HepG2 (cell line): ENCODE data around the gene JPH4. TPM values are rescaled to one million over a fixed set of nuclear protein-coding genes. Genes with fewer than 3 reads are reported as not detected.

Experiments
- CERS6 ChIP-seq: sonication (generic); formaldehyde crosslinking; IDR thresholded peaks from 2 replicates; pipeline ENCODE4 v1.5.0; 2020; ENCODE audit warnings: missing genetic modification reagents
- FOXK2 ChIP-seq: fragments of 450-650 bp; IDR thresholded peaks from 2 replicates; pipeline ENCODE4 v1.6.1; 2016
- GPN1 ChIP-seq: sonication (generic); formaldehyde crosslinking; IDR thresholded peaks from 2 replicates; pipeline ENCODE4 v1.5.1; 2020; ENCODE audit warnings: missing genetic modification reagents, borderline replicate concordance
- HNRNPUL1 ChIP-seq: fragments of 200-400 bp; formaldehyde crosslinking; IDR thresholded peaks from 2 replicates; pipeline ENCODE4 v1.6.1; 2017; ENCODE audit warnings: low read depth, mild to moderate bottlenecking, low read length, moderate library complexity
- HOMEZ ChIP-seq: IDR thresholded peaks from 2 replicates; pipeline ENCODE4 v1.6.1; 2016; ENCODE audit warnings: low read depth
- IRF2 ChIP-seq: IDR thresholded peaks from 2 replicates; pipeline ENCODE4 v1.6.1; 2018; ENCODE audit warnings: missing genetic modification reagents, missing compliant biosample characterization
- LRRFIP1 ChIP-seq: sonication (generic); formaldehyde crosslinking; conservative IDR thresholded peaks from 2 replicates; pipeline ENCODE4 v1.4.0; 2020; ENCODE audit warnings: missing genetic modification reagents
- NFIB ChIP-seq: sonication (generic); formaldehyde crosslinking; IDR thresholded peaks from 2 replicates; pipeline ENCODE4 v1.9.0; 2021; ENCODE audit warnings: missing genetic modification reagents, mild to moderate bottlenecking, borderline replicate concordance
- THYN1 ChIP-seq: sonication (generic); formaldehyde crosslinking; IDR thresholded peaks from 2 replicates; pipeline ENCODE4 v1.8.1; 2023; ENCODE audit warnings: low read depth, mild to moderate bottlenecking, moderate library complexity, missing genetic modification reagents, borderline replicate concordance
- ZFP36 ChIP-seq: fragments of 150-350 bp; IDR thresholded peaks from 2 replicates; pipeline ENCODE4 v1.6.1; 2018; ENCODE audit warnings: borderline replicate concordance, low read length, low read depth; ENCODE audit not compliant: partially characterized antibody
- ZNF253 ChIP-seq: sonication (generic); formaldehyde crosslinking; IDR thresholded peaks from 2 replicates; pipeline ENCODE4 v1.8.0; 2022; ENCODE audit warnings: mild to moderate bottlenecking, missing genetic modification reagents, borderline replicate concordance
- ZNF34 ChIP-seq: sonication (generic); formaldehyde crosslinking; IDR thresholded peaks from 2 replicates; pipeline ENCODE4 v1.4.0; 2020; ENCODE audit warnings: mild to moderate bottlenecking, missing genetic modification reagents, borderline replicate concordance
- ZNF431 ChIP-seq: sonication (generic); formaldehyde crosslinking; IDR thresholded peaks from 2 replicates; pipeline ENCODE4 v1.9.0; 2022; ENCODE audit warnings: missing genetic modification reagents, low read depth, mild to moderate bottlenecking, borderline replicate concordance
- ZNF607 ChIP-seq: sonication (generic); formaldehyde crosslinking; IDR thresholded peaks from 2 replicates; pipeline ENCODE4 v1.5.1; 2020; ENCODE audit warnings: missing genetic modification reagents, mild to moderate bottlenecking, borderline replicate concordance
- ZNF782 ChIP-seq: sonication (generic); formaldehyde crosslinking; IDR thresholded peaks from 2 replicates; pipeline ENCODE4 v1.4.0; 2020; ENCODE audit warnings: missing genetic modification reagents, mild to moderate bottlenecking, borderline replicate concordance
- polyA plus RNA-seq, 8 experiments: library from polyadenylated mRNA; depleted of rRNA in 3 of 8; stranded (reverse) in 7 of 8; unstranded in 1 of 8; fragments of >200 nt; fragmentation: Illumina TruSeq in 4 of 8; extraction: Trizol in 4 of 8; gene quantifications; 2 replicates each; pipeline versions ENCODE4 v1.2.1 to v1.2.3, GENCODE V29; 2011 to 2016; ENCODE audit warnings: low read depth in 4 of 8, missing spikeins in 1 of 8, mixed read lengths in 1 of 8; ENCODE audit not compliant: insufficient read depth in 1 of 8
- total RNA-seq, 5 experiments: library from RNA; depleted of rRNA; stranded (reverse); fragments of >200 nt; fragmentation: Illumina TruSeq; extraction: Trizol; gene quantifications; 2 replicates each; pipeline ENCODE4 v1.2.3, GENCODE V29; 2016; ENCODE audit warnings: low read depth in 1 of 5
- TF ChIP-seq, protein P1 (sequence below): IDR thresholded peaks from 2 replicates; pipeline ENCODE4 v1.6.1; 2012; ENCODE audit warnings: inconsistent platforms

JPH4 gene
- total and polyA plus RNA-seq, 2 of the 13 experiments (the other 11 are each of a cell fraction or from before 2014, with no cell fraction given): 0.08 to 0.22 TPM

DNA sequence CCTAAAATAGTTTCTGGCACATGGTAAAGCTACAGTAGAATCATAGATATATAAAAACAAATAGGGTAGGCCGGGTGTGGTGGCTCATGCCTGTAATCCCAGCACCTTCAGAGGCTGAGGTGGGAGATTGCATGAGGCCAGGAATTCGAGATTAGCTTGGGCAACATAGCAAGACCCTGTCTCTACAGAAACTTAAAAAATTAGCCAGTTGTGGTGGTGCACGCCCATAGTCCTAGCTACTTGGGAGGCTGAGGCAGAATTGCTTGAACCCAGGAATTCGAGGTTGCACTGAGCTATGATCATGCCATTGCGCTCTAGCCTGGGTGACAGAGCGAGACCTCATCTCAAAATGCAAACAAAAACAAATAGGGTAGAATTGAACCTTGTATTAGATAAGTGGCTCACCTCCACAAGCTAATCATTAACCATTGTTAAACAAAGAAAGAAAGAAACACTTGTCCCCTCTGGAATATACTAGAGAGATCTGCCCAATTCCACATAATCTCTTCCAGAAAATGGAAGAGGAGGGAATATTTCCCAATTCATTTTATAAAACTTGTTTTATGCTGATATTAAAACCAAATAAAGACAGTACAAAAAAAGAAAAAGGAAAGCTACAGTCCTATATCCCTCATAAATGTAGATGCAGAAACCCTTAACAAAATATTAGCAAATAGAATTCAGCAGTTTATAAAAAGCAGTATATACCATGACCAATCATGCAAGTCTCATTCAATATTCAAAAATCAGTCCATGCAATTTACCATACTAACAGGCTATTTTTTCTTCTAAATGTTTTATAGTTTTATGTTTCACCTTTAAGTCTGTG, 34.9 kb upstream of the JPH4 start (continued):
- TF ChIP-seq LRRFIP1 (CRISPR knock-in tag): 0 out of 2 replicates have a peak, but pooled peaks have one; percentile 47
- no peak; the same call in 1 of the 2 replicates for TF ChIP-seq ZNF431 (CRISPR knock-in tag)
- TF ChIP-seq GPN1 (CRISPR knock-in tag): no peak
- no peak for TF ChIP-seq CERS6 (CRISPR knock-in tag)
- peak; percentile 81 for TF ChIP-seq FOXK2
- TF ChIP-seq, protein P1, sequence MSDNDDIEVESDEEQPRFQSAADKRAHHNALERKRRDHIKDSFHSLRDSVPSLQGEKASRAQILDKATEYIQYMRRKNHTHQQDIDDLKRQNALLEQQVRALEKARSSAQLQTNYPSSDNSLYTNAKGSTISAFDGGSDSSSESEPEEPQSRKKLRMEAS: no peak
- peak; percentile 99 for TF ChIP-seq HOMEZ (CRISPR knock-in tag)
- no peak for TF ChIP-seq ZFP36
- TF ChIP-seq NFIB (CRISPR knock-in tag): no peak
- TF ChIP-seq ZNF782 (CRISPR knock-in tag): peak; percentile 69; the same call in 1 of the 2 replicates
- TF ChIP-seq THYN1 (CRISPR knock-in tag): peak; percentile 43; the same call in 1 of the 2 replicates
- no peak; the same call in 1 of the 2 replicates for TF ChIP-seq ZNF34 (CRISPR knock-in tag)
- peak; percentile 95 for TF ChIP-seq IRF2 (CRISPR knock-in tag)
- TF ChIP-seq ZNF253 (CRISPR knock-in tag): no peak
- no peak for TF ChIP-seq ZNF607 (CRISPR knock-in tag)
- peak; percentile 97 for TF ChIP-seq HNRNPUL1
